Liver (tissue), 9 donors: ENCODE data around the gene DOK5. TPM values are rescaled to one million over a fixed set of nuclear protein-coding genes. Genes with fewer than 3 reads are reported as not detected.

Experiments
- DNase-seq: peaks from one replicate; pipeline ENCODE4 v3.0.0-alpha.2; 2017; ENCODE audit warnings: low spot score
- H3K27ac ChIP-seq, 2 donors: one replicate each; pipeline ENCODE4 v1.7.0; 2013; ENCODE audit warnings: inconsistent platforms in 2 of 2, low read length in 2 of 2, control low read depth in 1 of 2, low read depth in 1 of 2, mild to moderate bottlenecking in 1 of 2
- H3K27me3 ChIP-seq, 4 donors: one replicate each; pipeline versions ENCODE4 v1.6.1 to v1.7.0; 2013; ENCODE audit warnings: low read length in 3 of 4, inconsistent platforms in 1 of 4, mild to moderate bottlenecking in 1 of 4, moderate library complexity in 1 of 4; ENCODE audit not compliant: control insufficient read depth in 4 of 4, insufficient read depth in 4 of 4
- H3K36me3 ChIP-seq, 4 donors: one replicate each; pipeline versions ENCODE4 v1.6.1 to v1.7.0; 2013; ENCODE audit warnings: low read length in 3 of 4, mild to moderate bottlenecking in 3 of 4, low read depth in 1 of 4, moderate library complexity in 1 of 4; ENCODE audit not compliant: control insufficient read depth in 4 of 4, insufficient read depth in 3 of 4
- H3K4me1 ChIP-seq, 4 donors: one replicate each; pipeline versions ENCODE4 v1.6.1 to v1.7.0; 2013; ENCODE audit warnings: low read length in 3 of 4, mild to moderate bottlenecking in 3 of 4, moderate library complexity in 1 of 4; ENCODE audit not compliant: control insufficient read depth in 4 of 4, insufficient read depth in 4 of 4
- H3K4me3 ChIP-seq, 3 donors: one replicate each; pipeline versions ENCODE4 v1.6.1 to v1.7.0; 2013; ENCODE audit warnings: low read length in 3 of 3, control low read depth in 1 of 3, low read depth in 1 of 3, mild to moderate bottlenecking in 1 of 3
- H3K9ac ChIP-seq, 2 donors: one replicate each; pipeline ENCODE4 v1.7.0; 2013; ENCODE audit warnings: low read length in 2 of 2, mild to moderate bottlenecking in 2 of 2, moderate library complexity in 2 of 2, control low read depth in 1 of 2, low read depth in 1 of 2
- H3K9me3 ChIP-seq, 4 donors: one replicate each; pipeline versions ENCODE4 v1.6.1 to v1.7.0; 2013; ENCODE audit warnings: low read length in 3 of 4; ENCODE audit not compliant: control insufficient read depth in 4 of 4
- EGR1 ChIP-seq, 2 donors: IDR thresholded peaks; 2 replicates each; pipeline ENCODE4 v1.6.1; 2016 to 2018; ENCODE audit warnings: antibody characterized with exemption in 2 of 2, low read depth in 2 of 2
- FOXA1 ChIP-seq: IDR thresholded peaks from 2 replicates; pipeline ENCODE4 v1.6.1; 2016; ENCODE audit warnings: antibody characterized with exemption
- FOXA2 ChIP-seq: IDR thresholded peaks from 2 replicates; pipeline ENCODE4 v1.6.1; 2016; ENCODE audit warnings: antibody characterized with exemption
- GABPA ChIP-seq, 2 donors: IDR thresholded peaks in 1 of 2; conservative IDR thresholded peaks in 1 of 2; 2 replicates each; pipeline ENCODE4 v1.6.1; 2016; ENCODE audit warnings: antibody characterized with exemption in 2 of 2, mild to moderate bottlenecking in 1 of 2, moderate library complexity in 1 of 2
- HNF4A ChIP-seq, 2 donors: conservative IDR thresholded peaks; 2 replicates each; pipeline ENCODE4 v1.6.1; 2016; ENCODE audit warnings: antibody characterized with exemption in 2 of 2, mild to moderate bottlenecking in 2 of 2
- HNF4G ChIP-seq: IDR thresholded peaks from 2 replicates; pipeline ENCODE4 v1.6.1; 2016; ENCODE audit warnings: antibody characterized with exemption
- JUND ChIP-seq, 2 donors: IDR thresholded peaks; 2 replicates each; pipeline ENCODE4 v1.6.1; 2016; ENCODE audit warnings: antibody characterized with exemption in 2 of 2
- NR2F2 ChIP-seq: IDR thresholded peaks from 2 replicates; pipeline ENCODE4 v1.6.1; 2016; ENCODE audit warnings: antibody characterized with exemption
- RAD21 ChIP-seq, 2 donors: IDR thresholded peaks; 2 replicates each; pipeline ENCODE4 v1.6.1; 2016; ENCODE audit warnings: antibody characterized with exemption in 2 of 2, mild to moderate bottlenecking in 2 of 2
- RXRA ChIP-seq, 2 donors: IDR thresholded peaks; 2 replicates each; pipeline ENCODE4 v1.6.1; 2017 to 2018; ENCODE audit warnings: antibody characterized with exemption in 2 of 2, mild to moderate bottlenecking in 1 of 2
- SP1 ChIP-seq: IDR thresholded peaks from 2 replicates; pipeline ENCODE4 v1.6.1; 2018; ENCODE audit warnings: antibody characterized with exemption, mild to moderate bottlenecking
- TAF1 ChIP-seq: conservative IDR thresholded peaks from 2 replicates; pipeline ENCODE4 v1.6.1; 2016; ENCODE audit warnings: antibody characterized with exemption, mild to moderate bottlenecking
- YY1 ChIP-seq: IDR thresholded peaks from 2 replicates; pipeline ENCODE4 v1.6.1; 2016; ENCODE audit warnings: antibody characterized with exemption, mild to moderate bottlenecking
- WGBS: extraction: QIAGEN DNeasy Blood & Tissue Kit; methylation state at CpG from one replicate; pipeline ENCODE4 v1.1.7; 2013; 5-methylcytosine and 5-hydroxymethylcytosine counted together
- polyA plus RNA-seq, 2 donors: library from polyadenylated mRNA; stranded (reverse) in 1 of 2; unstranded in 1 of 2; fragments of 200-250 nt in 1 of 2; fragments of >200 nt in 1 of 2; fragmentation: Nextera tagmentation in 1 of 2; extraction: Ambion mirVana in 1 of 2; gene quantifications; one replicate each; pipeline versions ENCODE4 v1.2.1 to v1.2.3, GENCODE V29; 2013 to 2015
- total RNA-seq, 2 donors: library from RNA; depleted of rRNA; stranded (reverse); fragments of >200 nt; gene quantifications; one replicate each; pipeline ENCODE4 v1.2.3, GENCODE V29; 2014
- TF ChIP-seq, protein P1 (sequence below): IDR thresholded peaks from 2 replicates; pipeline ENCODE4 v1.6.1; 2016; ENCODE audit warnings: antibody characterized with exemption
- TF ChIP-seq, protein P2 (sequence below): IDR thresholded peaks from 2 replicates; pipeline ENCODE4 v1.6.1; 2016; ENCODE audit warnings: antibody characterized with exemption, mild to moderate bottlenecking
- TF ChIP-seq, protein P3 (sequence below): IDR thresholded peaks from 2 replicates; pipeline ENCODE4 v1.6.1; 2016; ENCODE audit warnings: antibody characterized with exemption
- donor health status: healthy.
- donor health status: healthy.
- donor health status: healthy.
- donor health status: healthy.
- donor health status: healthy.

The DOK5 gene
- total and polyA plus RNA-seq, 4 donors, result 0.05 to 0.16 (median 0.09) TPM

- H3K27me3 ChIP-seq, result no peaks in the 10 kb centered on the region
- H3K9me3 ChIP-seq, result peaks cover 0 to 2% (median 0%) of the 10 kb centered on the region in 4 donors
- DNase-seq, result no peak
- no peak overlapping the region for H3K4me3 ChIP-seq
- 73% methylated on average over 2 of the region's 2 CpGs for WGBS
- no peaks in the 10 kb centered on the region for H3K4me1 ChIP-seq
- TF ChIP-seq NR2F2 (no peak), HNF4A (conservative IDR thresholded peaks at IDR 0.05) (no peak), GABPA (IDR thresholded peaks at IDR 0.05 in 1 of 2, conservative IDR thresholded peaks at IDR 0.05 in 1 of 2) (no peak), FOXA1 (no peak), RAD21 (IDR thresholded peaks at IDR 0.05) (no peak), RXRA (IDR thresholded peaks at IDR 0.05) (no peak), FOXA2 (no peak), YY1 (no peak), JUND (IDR thresholded peaks at IDR 0.05) (no peak), SP1 (no peak), TAF1 (no peak)
- TF ChIP-seq, protein P1, sequence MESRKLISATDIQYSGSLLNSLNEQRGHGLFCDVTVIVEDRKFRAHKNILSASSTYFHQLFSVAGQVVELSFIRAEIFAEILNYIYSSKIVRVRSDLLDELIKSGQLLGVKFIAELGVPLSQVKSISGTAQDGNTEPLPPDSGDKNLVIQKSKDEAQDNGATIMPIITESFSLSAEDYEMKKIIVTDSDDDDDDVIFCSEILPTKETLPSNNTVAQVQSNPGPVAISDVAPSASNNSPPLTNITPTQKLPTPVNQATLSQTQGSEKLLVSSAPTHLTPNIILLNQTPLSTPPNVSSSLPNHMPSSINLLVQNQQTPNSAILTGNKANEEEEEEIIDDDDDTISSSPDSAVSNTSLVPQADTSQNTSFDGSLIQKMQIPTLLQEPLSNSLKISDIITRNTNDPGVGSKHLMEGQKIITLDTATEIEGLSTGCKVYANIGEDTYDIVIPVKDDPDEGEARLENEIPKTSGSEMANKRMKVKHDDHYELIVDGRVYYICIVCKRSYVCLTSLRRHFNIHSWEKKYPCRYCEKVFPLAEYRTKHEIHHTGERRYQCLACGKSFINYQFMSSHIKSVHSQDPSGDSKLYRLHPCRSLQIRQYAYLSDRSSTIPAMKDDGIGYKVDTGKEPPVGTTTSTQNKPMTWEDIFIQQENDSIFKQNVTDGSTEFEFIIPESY, result no peak
- TF ChIP-seq, protein P2, sequence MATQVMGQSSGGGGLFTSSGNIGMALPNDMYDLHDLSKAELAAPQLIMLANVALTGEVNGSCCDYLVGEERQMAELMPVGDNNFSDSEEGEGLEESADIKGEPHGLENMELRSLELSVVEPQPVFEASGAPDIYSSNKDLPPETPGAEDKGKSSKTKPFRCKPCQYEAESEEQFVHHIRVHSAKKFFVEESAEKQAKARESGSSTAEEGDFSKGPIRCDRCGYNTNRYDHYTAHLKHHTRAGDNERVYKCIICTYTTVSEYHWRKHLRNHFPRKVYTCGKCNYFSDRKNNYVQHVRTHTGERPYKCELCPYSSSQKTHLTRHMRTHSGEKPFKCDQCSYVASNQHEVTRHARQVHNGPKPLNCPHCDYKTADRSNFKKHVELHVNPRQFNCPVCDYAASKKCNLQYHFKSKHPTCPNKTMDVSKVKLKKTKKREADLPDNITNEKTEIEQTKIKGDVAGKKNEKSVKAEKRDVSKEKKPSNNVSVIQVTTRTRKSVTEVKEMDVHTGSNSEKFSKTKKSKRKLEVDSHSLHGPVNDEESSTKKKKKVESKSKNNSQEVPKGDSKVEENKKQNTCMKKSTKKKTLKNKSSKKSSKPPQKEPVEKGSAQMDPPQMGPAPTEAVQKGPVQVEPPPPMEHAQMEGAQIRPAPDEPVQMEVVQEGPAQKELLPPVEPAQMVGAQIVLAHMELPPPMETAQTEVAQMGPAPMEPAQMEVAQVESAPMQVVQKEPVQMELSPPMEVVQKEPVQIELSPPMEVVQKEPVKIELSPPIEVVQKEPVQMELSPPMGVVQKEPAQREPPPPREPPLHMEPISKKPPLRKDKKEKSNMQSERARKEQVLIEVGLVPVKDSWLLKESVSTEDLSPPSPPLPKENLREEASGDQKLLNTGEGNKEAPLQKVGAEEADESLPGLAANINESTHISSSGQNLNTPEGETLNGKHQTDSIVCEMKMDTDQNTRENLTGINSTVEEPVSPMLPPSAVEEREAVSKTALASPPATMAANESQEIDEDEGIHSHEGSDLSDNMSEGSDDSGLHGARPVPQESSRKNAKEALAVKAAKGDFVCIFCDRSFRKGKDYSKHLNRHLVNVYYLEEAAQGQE, result no peak
- TF ChIP-seq, protein P3, sequence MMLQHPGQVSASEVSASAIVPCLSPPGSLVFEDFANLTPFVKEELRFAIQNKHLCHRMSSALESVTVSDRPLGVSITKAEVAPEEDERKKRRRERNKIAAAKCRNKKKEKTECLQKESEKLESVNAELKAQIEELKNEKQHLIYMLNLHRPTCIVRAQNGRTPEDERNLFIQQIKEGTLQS, result no peak
- no peaks in the 10 kb centered on the region for H3K36me3 ChIP-seq
- no peak overlapping the region for H3K9ac ChIP-seq
- H3K27ac ChIP-seq, result no peak overlapping the region
Measured at GRCh38 chr20:54467622-54468021, 7.8 kb upstream of the DOK5 start.

- H3K4me1 ChIP-seq, result no peaks in the 10 kb centered on the region
- 81% methylated on average over 3 of the region's 3 CpGs for WGBS
- TF ChIP-seq EGR1 (IDR thresholded peaks at IDR 0.05; ENCODE audit: low read depth in 2 of 2), result no peak
- no peak for TF ChIP-seq GABPA (IDR thresholded peaks at IDR 0.05 in 1 of 2, conservative IDR thresholded peaks at IDR 0.05 in 1 of 2)
- no peak for TF ChIP-seq HNF4G
- no peak for TF ChIP-seq FOXA2
- no peak for TF ChIP-seq FOXA1
- TF ChIP-seq RAD21 (IDR thresholded peaks at IDR 0.05), result no peak
- H3K27ac ChIP-seq, result no peak overlapping the region
- H3K27me3 ChIP-seq, result no peaks in the 10 kb centered on the region
- H3K9ac ChIP-seq, result no peak overlapping the region
- peaks cover 0 to 2% (median 0%) of the 10 kb centered on the region in 4 donors for H3K9me3 ChIP-seq
- no peaks in the 10 kb centered on the region for H3K36me3 ChIP-seq
- no peak overlapping the region for H3K4me3 ChIP-seq
- DNase-seq, result no peak
Measured at GRCh38 chr20:54468082-54468481, 7.3 kb upstream of the DOK5 start.
